ENCODE data around the gene AFM. TPM values are rescaled to one million over a fixed set of nuclear protein-coding genes. Genes with fewer than 3 reads are reported as not detected.

Gene AFM
- total RNA-seq, 2 experiments from 2014 or later, result not detected

- Histone ChIP-seq H3K27ac (ENCODE audit: low read depth, low read length, poor library complexity, severe bottlenecking) (no peak overlapping the region), H3K79me2 (ENCODE audit: insufficient read depth, low read depth, low read length) (no peaks in the 10 kb centered on the region), H3K4me1 (ENCODE audit: insufficient read depth, low read length, poor library complexity, severe bottlenecking) (no peaks in the 10 kb centered on the region), H3K9me2 (ENCODE audit: insufficient read depth, low read length) (no peaks in the 10 kb centered on the region), H2AFZ (ENCODE audit: low read length) (no peak overlapping the region), H3K4me3 (ENCODE audit: low read depth, low read length, poor library complexity, severe bottlenecking) (no peak overlapping the region), H3K4me2 (ENCODE audit: low read length) (no peak overlapping the region), H4K20me1 (ENCODE audit: insufficient read depth, low read length) (no peaks in the 10 kb centered on the region), H3K36me3 (ENCODE audit: insufficient read depth, low read length) (no peaks in the 10 kb centered on the region), H3K9me3 (ENCODE audit: low read length) (no peaks in the 10 kb centered on the region)
- no TSS peak for BruUV-seq (replicated peaks)
- DNase-seq (ENCODE audit: low spot score), result no peak
- intact Hi-C loops (cut with micrococcal nuclease; ENCODE audit: unreplicated experiment), result no loop called here
- no peak for TF ChIP-seq EZH2phosphoT487 (IDR thresholded peaks at IDR 0.05; ENCODE audit: borderline replicate concordance, low read depth, low read length)
- no peak for TF ChIP-seq CTCF (conservative IDR thresholded peaks at IDR 0.05; ENCODE audit: low read length)
- ChIA-PET POLR2A (interaction anchor here (0.6 to 1.2 kb wide), 4 partner anchors 14 to 102 kb away, joined by 3 to 5 read pairs (median 4); no protein-coding TSS in a partner anchor), CTCF (ENCODE audit: unreplicated experiment) (no interaction called here)
Measured at GRCh38 chr4:73458184-73459047, 23.1 kb upstream of the AFM start.

GRCh38 chr4:73459048-73459421 lies 22.5 kb upstream of the AFM start:
- BruUV-seq (replicated peaks), result no TSS peak
- Histone ChIP-seq H3K27ac (ENCODE audit: low read depth, low read length, poor library complexity, severe bottlenecking) (no peak overlapping the region), H3K9me2 (ENCODE audit: insufficient read depth, low read length) (no peaks in the 10 kb centered on the region), H4K20me1 (ENCODE audit: insufficient read depth, low read length) (no peaks in the 10 kb centered on the region), H3K4me3 (ENCODE audit: low read depth, low read length, poor library complexity, severe bottlenecking) (no peak overlapping the region), H3K4me1 (ENCODE audit: insufficient read depth, low read length, poor library complexity, severe bottlenecking) (no peaks in the 10 kb centered on the region), H3K36me3 (ENCODE audit: insufficient read depth, low read length) (no peaks in the 10 kb centered on the region), H3K4me2 (ENCODE audit: low read length) (no peak overlapping the region), H2AFZ (ENCODE audit: low read length) (no peak overlapping the region), H3K9me3 (ENCODE audit: low read length) (no peaks in the 10 kb centered on the region), H3K79me2 (ENCODE audit: insufficient read depth, low read depth, low read length) (no peaks in the 10 kb centered on the region)
- POLR2A ChIA-PET, result interaction anchor here (1.2 kb wide), 1 partner anchor 21 kb away, joined by 3 read pairs; no protein-coding TSS in a partner anchor
- intact Hi-C loops (cut with micrococcal nuclease; ENCODE audit: unreplicated experiment), result no loop called here
- DNase-seq (ENCODE audit: low spot score), result no peak
- no peak for TF ChIP-seq CTCF (conservative IDR thresholded peaks at IDR 0.05; ENCODE audit: low read length)
- no peak for TF ChIP-seq EZH2phosphoT487 (IDR thresholded peaks at IDR 0.05; ENCODE audit: borderline replicate concordance, low read depth, low read length)
- CTCF ChIA-PET (ENCODE audit: unreplicated experiment), result no interaction called here

DNA sequence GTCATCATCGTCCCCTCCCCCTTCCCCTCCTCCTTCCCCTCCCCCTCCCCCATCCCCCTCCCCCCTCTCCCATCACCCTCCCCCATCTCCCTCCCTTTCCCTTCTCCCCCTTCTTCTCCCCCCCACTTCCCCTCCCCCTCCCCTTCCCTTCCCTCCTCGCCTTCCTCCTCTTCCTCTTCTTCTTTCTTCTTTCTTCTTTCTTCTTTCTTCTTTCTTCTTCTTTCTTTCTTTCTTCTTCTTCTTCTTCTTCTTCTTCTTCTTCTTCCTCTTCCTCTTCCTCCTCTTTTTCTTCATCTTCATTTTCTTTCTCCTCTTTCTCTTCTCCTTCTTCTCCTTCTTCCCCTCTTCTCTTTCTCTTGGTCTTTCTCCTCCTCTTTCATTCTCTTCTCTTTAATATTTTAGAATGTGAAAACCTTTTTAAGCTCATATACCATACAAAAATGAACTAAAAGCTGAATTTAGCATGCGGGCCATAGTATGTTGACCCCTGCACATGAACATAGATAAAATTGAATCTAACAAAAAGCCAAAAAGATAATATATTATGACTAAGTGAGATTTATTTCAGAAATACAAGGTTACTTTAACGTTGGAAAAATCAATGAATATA lies 20.5 kb upstream of the AFM start:
- Histone ChIP-seq H3K27ac (ENCODE audit: low read depth, low read length, poor library complexity, severe bottlenecking) (no peak overlapping the region), H3K4me2 (ENCODE audit: low read length) (no peak overlapping the region), H3K79me2 (ENCODE audit: insufficient read depth, low read depth, low read length) (no peaks in the 10 kb centered on the region), H3K36me3 (ENCODE audit: insufficient read depth, low read length) (no peaks in the 10 kb centered on the region), H2AFZ (ENCODE audit: low read length) (no peak overlapping the region), H3K4me1 (ENCODE audit: insufficient read depth, low read length, poor library complexity, severe bottlenecking) (no peaks in the 10 kb centered on the region), H3K9me2 (ENCODE audit: insufficient read depth, low read length) (no peaks in the 10 kb centered on the region), H4K20me1 (ENCODE audit: insufficient read depth, low read length) (no peaks in the 10 kb centered on the region), H3K9me3 (ENCODE audit: low read length) (no peaks in the 10 kb centered on the region), H3K4me3 (ENCODE audit: low read depth, low read length, poor library complexity, severe bottlenecking) (no peak overlapping the region)
- intact Hi-C loops (cut with micrococcal nuclease; ENCODE audit: unreplicated experiment), result no loop called here
- no TSS peak for BruUV-seq (replicated peaks)
- POLR2A ChIA-PET, result interaction anchor here (0.5 to 0.6 kb wide), 2 partner anchors 22 to 246 kb away, joined by 3 read pairs; no protein-coding TSS in a partner anchor
- CTCF ChIA-PET (ENCODE audit: unreplicated experiment), result no interaction called here
- no peak for DNase-seq (ENCODE audit: low spot score)
- TF ChIP-seq CTCF (conservative IDR thresholded peaks at IDR 0.05; ENCODE audit: low read length) (no peak), EZH2phosphoT487 (IDR thresholded peaks at IDR 0.05; ENCODE audit: borderline replicate concordance, low read depth, low read length) (no peak)
